SK-N-SH (cell line): ENCODE results near the gene TGM3. TPM values are rescaled to one million over a fixed set of nuclear protein-coding genes. Genes with fewer than 3 reads are reported as not detected.

ENCODE experiments used
- CTCF ChIA-PET: fragments of 300-600, 350-600 bp; formaldehyde crosslinking; extraction: SDS; loops from one replicate; lab custom pipeline; 2021; lab: Yijun Ruan, JAX
- POLR2A ChIA-PET: fragments of 350-600 bp; sonication (Branson Sonifier 250); formaldehyde crosslinking; extraction: SDS; loops from one replicate; lab custom pipeline; 2020; ENCODE audit warnings: antibody characterized with exemption, inconsistent platforms; lab: Yijun Ruan, JAX
- DNase-seq: peaks from one replicate; pipeline ENCODE4 v3.0.0; 2012
- H2AFZ ChIP-seq: fragments of 200-600 bp; sonication (generic); 2 replicates; pipeline ENCODE4 v1.8.1; 2016; ENCODE audit warnings: antibody characterized with exemption, mild to moderate bottlenecking, low read depth
- H3F3A ChIP-seq: fragments of 200-600 bp; sonication (generic); replicated peaks from 2 replicates; pipeline ENCODE3; 2016; ENCODE audit warnings: antibody characterized with exemption, mild to moderate bottlenecking; ENCODE audit not compliant: insufficient read depth
- H3K27ac ChIP-seq, 2 experiments: fragments of 200-500 bp in 1 of 2; fragments of 200-600 bp in 1 of 2; sonication (Bioruptor generic) in 1 of 2; sonication (generic), shearing (Covaris generic) in 1 of 2; 2 replicates each; pipeline versions ENCODE4 v1.5.1 to v1.6.1; 2014 to 2016; ENCODE audit warnings: low read depth in 2 of 2, inconsistent platforms in 1 of 2, low read length in 1 of 2, mild to moderate bottlenecking in 1 of 2, mixed read lengths in 1 of 2
- H3K27me3 ChIP-seq: fragments of 200-600 bp; sonication (generic), shearing (Covaris generic); 2 replicates; pipeline ENCODE4 v1.6.1; 2016; ENCODE audit warnings: mixed run types; ENCODE audit not compliant: insufficient read depth
- H3K36me3 ChIP-seq, 2 experiments: fragments of 200-500 bp in 1 of 2; fragments of 200-600 bp in 1 of 2; sonication (Bioruptor generic) in 1 of 2; sonication (generic) in 1 of 2; replicated peaks in 1 of 2; 2 replicates each; pipeline versions ENCODE3 to v1.5.1; 2014 to 2016; ENCODE audit warnings: low read length in 1 of 2, mild to moderate bottlenecking in 1 of 2; ENCODE audit not compliant: insufficient read depth in 2 of 2, control insufficient read depth in 1 of 2
- H3K4me1 ChIP-seq, 2 experiments: fragments of 200-500 bp in 1 of 2; fragments of 200-600 bp in 1 of 2; sonication (Bioruptor generic) in 1 of 2; sonication (generic), shearing (Covaris generic) in 1 of 2; 2 replicates each; pipeline versions ENCODE4 v1.5.1 to v1.6.1; 2014 to 2016; ENCODE audit warnings: low read depth in 1 of 2, low read length in 1 of 2, mixed run types in 1 of 2; ENCODE audit not compliant: insufficient read depth in 2 of 2, control insufficient read depth in 1 of 2
- H3K4me2 ChIP-seq: fragments of 200-600 bp; sonication (generic), shearing (Covaris generic); 2 replicates; pipeline ENCODE4 v1.6.1; 2017; ENCODE audit warnings: mixed run types
- H3K4me3 ChIP-seq, 2 experiments: fragments of 200-500 bp in 1 of 2; fragments of 200-600 bp in 1 of 2; sonication (Bioruptor generic) in 1 of 2; sonication (generic), shearing (Covaris generic) in 1 of 2; 2 replicates each; pipeline versions ENCODE4 v1.5.1 to v1.8.1; 2014 to 2016; ENCODE audit warnings: low read depth in 2 of 2, inconsistent platforms in 1 of 2, low read length in 1 of 2, mild to moderate bottlenecking in 1 of 2, mixed read lengths in 1 of 2, moderate library complexity in 1 of 2
- H3K79me2 ChIP-seq: fragments of 200-600 bp; sonication (generic); 2 replicates; pipeline ENCODE4 v1.8.1; 2017; ENCODE audit warnings: mild to moderate bottlenecking; ENCODE audit not compliant: insufficient read depth
- H3K9ac ChIP-seq: fragments of 200-600 bp; sonication (generic); 2 replicates; pipeline ENCODE4 v1.6.1; 2017; ENCODE audit warnings: mixed run types
- H3K9me2 ChIP-seq: fragments of 200-600 bp; sonication (generic); 2 replicates; pipeline ENCODE4 v1.6.1; 2017; ENCODE audit warnings: mixed run types
- H3K9me3 ChIP-seq: fragments of 200-600 bp; sonication (generic); 2 replicates; pipeline ENCODE4 v1.6.1; 2017; ENCODE audit warnings: mixed run types, mild to moderate bottlenecking, moderate library complexity
- H4K20me1 ChIP-seq: fragments of 200-600 bp; sonication (generic); 2 replicates; pipeline ENCODE4 v1.6.1; 2017; ENCODE audit warnings: mild to moderate bottlenecking, mixed run types; ENCODE audit not compliant: insufficient read depth
- ELF1 ChIP-seq: IDR thresholded peaks from 2 replicates; pipeline ENCODE4 v1.4.0; 2012
- EP300 ChIP-seq, 2 experiments: IDR thresholded peaks; 2 replicates each; pipeline versions ENCODE4 v1.4.0 to v1.6.1; 2012; ENCODE audit warnings: borderline replicate concordance in 1 of 2, low read depth in 1 of 2, low read length in 1 of 2
- EZH2phosphoT487 ChIP-seq: fragments of 200-600 bp; sonication (generic); IDR thresholded peaks from 2 replicates; pipeline ENCODE4 v1.6.1; 2017; ENCODE audit warnings: low read depth, mixed run types, mild to moderate bottlenecking, antibody characterized with exemption, moderate library complexity, borderline replicate concordance
- GABPA ChIP-seq: IDR thresholded peaks from 2 replicates; pipeline ENCODE4 v1.4.0; 2012; ENCODE audit warnings: low read depth, mild to moderate bottlenecking
- JUND ChIP-seq: IDR thresholded peaks from 2 replicates; pipeline ENCODE4 v1.4.0; 2012
- MXI1 ChIP-seq: IDR thresholded peaks from 2 replicates; pipeline ENCODE4 v1.6.1; 2012; ENCODE audit warnings: mild to moderate bottlenecking, low read depth, low read length, improper control_type of control experiment
- RFX5 ChIP-seq: IDR thresholded peaks from 2 replicates; pipeline ENCODE4 v1.6.1; 2012; ENCODE audit warnings: mild to moderate bottlenecking, improper control_type of control experiment, low read length
- TAF1 ChIP-seq: IDR thresholded peaks from 2 replicates; pipeline ENCODE4 v1.6.1; 2012; ENCODE audit warnings: low read depth, mild to moderate bottlenecking, low read length, moderate library complexity, borderline replicate concordance
- WGBS: methylation state at CpG from one replicate; pipeline ENCODE4 v1.1.6; 2017; ENCODE audit warnings: low lambda C conversion rate; 5-methylcytosine and 5-hydroxymethylcytosine counted together
- polyA plus RNA-seq, 3 experiments: library from polyadenylated mRNA; depleted of rRNA; stranded (reverse); fragments of >200 nt; gene quantifications; 2 replicates each; pipeline ENCODE4 v1.2.3, GENCODE V29; 2012
- TF ChIP-seq, protein P1 (sequence below): fragments of 200-600 bp; sonication (generic); IDR thresholded peaks from 2 replicates; pipeline ENCODE4 v1.6.1; 2017; ENCODE audit warnings: antibody characterized with exemption, mild to moderate bottlenecking, moderate library complexity
- TF ChIP-seq, protein P2 (sequence below): IDR thresholded peaks from 2 replicates; pipeline ENCODE4; 2012
- TF ChIP-seq, protein P3 (sequence below): IDR thresholded peaks from 2 replicates; pipeline ENCODE4 v1.6.1; 2012; ENCODE audit warnings: mild to moderate bottlenecking, low read depth, low read length, moderate library complexity

Gene TGM3
- polyA plus RNA-seq, 1 of the 3 experiments (the other 2 are of a cell fraction), result not detected

GRCh38 chr20:2373098-2373497 lies 77.3 kb downstream of the TGM3 start (continued):
- TF ChIP-seq, protein P1, sequence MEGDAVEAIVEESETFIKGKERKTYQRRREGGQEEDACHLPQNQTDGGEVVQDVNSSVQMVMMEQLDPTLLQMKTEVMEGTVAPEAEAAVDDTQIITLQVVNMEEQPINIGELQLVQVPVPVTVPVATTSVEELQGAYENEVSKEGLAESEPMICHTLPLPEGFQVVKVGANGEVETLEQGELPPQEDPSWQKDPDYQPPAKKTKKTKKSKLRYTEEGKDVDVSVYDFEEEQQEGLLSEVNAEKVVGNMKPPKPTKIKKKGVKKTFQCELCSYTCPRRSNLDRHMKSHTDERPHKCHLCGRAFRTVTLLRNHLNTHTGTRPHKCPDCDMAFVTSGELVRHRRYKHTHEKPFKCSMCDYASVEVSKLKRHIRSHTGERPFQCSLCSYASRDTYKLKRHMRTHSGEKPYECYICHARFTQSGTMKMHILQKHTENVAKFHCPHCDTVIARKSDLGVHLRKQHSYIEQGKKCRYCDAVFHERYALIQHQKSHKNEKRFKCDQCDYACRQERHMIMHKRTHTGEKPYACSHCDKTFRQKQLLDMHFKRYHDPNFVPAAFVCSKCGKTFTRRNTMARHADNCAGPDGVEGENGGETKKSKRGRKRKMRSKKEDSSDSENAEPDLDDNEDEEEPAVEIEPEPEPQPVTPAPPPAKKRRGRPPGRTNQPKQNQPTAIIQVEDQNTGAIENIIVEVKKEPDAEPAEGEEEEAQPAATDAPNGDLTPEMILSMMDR, result no peak
- no peak for TF ChIP-seq MXI1
- no peak for TF ChIP-seq RFX5
- TF ChIP-seq EP300 (IDR thresholded peaks at IDR 0.05; ENCODE audit: borderline replicate concordance in 1 of 2, low read depth in 1 of 2, low read length in 1 of 2), result no peak
- no peak for TF ChIP-seq EZH2phosphoT487
- TF ChIP-seq GABPA, result no peak
- TF ChIP-seq ELF1, result no peak
- TF ChIP-seq JUND, result no peak
- TF ChIP-seq TAF1, result no peak
- TF ChIP-seq, protein P2, sequence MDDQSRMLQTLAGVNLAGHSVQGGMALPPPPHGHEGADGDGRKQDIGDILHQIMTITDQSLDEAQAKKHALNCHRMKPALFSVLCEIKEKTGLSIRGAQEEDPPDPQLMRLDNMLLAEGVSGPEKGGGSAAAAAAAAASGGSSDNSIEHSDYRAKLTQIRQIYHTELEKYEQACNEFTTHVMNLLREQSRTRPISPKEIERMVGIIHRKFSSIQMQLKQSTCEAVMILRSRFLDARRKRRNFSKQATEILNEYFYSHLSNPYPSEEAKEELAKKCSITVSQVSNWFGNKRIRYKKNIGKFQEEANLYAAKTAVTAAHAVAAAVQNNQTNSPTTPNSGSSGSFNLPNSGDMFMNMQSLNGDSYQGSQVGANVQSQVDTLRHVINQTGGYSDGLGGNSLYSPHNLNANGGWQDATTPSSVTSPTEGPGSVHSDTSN, result no peak
- TF ChIP-seq, protein P3, sequence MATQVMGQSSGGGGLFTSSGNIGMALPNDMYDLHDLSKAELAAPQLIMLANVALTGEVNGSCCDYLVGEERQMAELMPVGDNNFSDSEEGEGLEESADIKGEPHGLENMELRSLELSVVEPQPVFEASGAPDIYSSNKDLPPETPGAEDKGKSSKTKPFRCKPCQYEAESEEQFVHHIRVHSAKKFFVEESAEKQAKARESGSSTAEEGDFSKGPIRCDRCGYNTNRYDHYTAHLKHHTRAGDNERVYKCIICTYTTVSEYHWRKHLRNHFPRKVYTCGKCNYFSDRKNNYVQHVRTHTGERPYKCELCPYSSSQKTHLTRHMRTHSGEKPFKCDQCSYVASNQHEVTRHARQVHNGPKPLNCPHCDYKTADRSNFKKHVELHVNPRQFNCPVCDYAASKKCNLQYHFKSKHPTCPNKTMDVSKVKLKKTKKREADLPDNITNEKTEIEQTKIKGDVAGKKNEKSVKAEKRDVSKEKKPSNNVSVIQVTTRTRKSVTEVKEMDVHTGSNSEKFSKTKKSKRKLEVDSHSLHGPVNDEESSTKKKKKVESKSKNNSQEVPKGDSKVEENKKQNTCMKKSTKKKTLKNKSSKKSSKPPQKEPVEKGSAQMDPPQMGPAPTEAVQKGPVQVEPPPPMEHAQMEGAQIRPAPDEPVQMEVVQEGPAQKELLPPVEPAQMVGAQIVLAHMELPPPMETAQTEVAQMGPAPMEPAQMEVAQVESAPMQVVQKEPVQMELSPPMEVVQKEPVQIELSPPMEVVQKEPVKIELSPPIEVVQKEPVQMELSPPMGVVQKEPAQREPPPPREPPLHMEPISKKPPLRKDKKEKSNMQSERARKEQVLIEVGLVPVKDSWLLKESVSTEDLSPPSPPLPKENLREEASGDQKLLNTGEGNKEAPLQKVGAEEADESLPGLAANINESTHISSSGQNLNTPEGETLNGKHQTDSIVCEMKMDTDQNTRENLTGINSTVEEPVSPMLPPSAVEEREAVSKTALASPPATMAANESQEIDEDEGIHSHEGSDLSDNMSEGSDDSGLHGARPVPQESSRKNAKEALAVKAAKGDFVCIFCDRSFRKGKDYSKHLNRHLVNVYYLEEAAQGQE, result no peak

DNA sequence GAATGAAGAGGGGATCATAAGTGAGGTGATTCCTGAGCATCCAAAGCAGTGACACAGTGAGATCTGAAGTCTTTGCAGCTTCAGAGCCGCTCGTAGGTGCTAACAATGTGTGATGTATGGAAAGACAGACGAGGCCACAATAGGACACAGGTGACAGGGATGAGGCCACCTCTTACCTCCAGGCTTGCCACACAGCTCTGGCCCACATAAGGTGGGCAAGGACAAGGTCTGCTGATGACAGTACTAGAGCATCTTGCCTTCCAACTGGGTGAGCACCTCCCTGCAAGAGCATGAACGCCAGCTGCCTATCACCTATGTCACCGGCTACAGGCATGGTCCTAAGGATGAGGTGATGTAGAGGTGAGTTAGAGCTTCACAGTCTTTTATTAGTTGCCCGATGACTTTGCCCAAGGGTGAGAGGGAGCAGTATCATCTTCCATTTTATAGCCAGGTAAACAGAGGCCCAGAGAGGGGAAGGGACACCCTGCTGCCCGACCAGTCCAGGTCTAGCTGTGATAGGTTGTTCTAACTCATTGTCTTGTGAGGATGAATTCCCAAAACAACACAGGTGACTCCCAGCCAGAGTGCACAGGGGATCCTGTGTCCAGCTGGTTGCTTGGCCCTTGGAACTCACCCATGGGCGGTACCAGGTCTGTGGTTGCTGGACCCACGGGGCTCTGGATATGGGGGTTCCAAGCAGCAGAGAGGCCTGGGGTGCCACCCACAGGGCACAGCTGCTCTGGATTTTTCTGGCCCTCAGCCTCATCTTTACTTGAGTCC lies 78.7 kb downstream of the TGM3 start:
- Histone ChIP-seq H3K9me3 (0 out of 2 replicates have a peak, but pooled peaks cover under 1% of the 10 kb centered on the region), H3K4me2 (no peak overlapping the region), H3K9ac (no peak overlapping the region), H3K79me2 (no peaks in the 10 kb centered on the region), H4K20me1 (no peaks in the 10 kb centered on the region), H3F3A (no peaks in the 10 kb centered on the region), H3K27me3 (no peaks in the 10 kb centered on the region), H3K9me2 (no peaks in the 10 kb centered on the region), H2AFZ (no peak overlapping the region), H3K4me1 (no peaks in the 10 kb centered on the region; a peak in 1 of 4 replicates), H3K4me3 (no peak overlapping the region), H3K27ac (no peak overlapping the region), H3K36me3 (no peaks in the 10 kb centered on the region)
- ChIA-PET POLR2A (no interaction called here), CTCF (interaction anchor here (0.6 kb wide), 1 partner anchor 1665 kb away, joined by 3 read pairs; no protein-coding TSS in a partner anchor)
- DNase-seq, result no peak
- WGBS, result 59% methylated on average over 8 of the region's 9 CpGs
- TF ChIP-seq EZH2phosphoT487, result no peak
